ENCODE results near the gene FGFR3. TPM values are rescaled to one million over a fixed set of nuclear protein-coding genes. Genes with fewer than 3 reads are reported as not detected.

FGFR3 gene
- total and polyA plus RNA-seq, 10 of the 15 experiments (the other 5 are each of a cell fraction or from before 2014, with no cell fraction given): 0.05 to 0.33 (median 0.18) TPM; not detected in 6

DNA sequence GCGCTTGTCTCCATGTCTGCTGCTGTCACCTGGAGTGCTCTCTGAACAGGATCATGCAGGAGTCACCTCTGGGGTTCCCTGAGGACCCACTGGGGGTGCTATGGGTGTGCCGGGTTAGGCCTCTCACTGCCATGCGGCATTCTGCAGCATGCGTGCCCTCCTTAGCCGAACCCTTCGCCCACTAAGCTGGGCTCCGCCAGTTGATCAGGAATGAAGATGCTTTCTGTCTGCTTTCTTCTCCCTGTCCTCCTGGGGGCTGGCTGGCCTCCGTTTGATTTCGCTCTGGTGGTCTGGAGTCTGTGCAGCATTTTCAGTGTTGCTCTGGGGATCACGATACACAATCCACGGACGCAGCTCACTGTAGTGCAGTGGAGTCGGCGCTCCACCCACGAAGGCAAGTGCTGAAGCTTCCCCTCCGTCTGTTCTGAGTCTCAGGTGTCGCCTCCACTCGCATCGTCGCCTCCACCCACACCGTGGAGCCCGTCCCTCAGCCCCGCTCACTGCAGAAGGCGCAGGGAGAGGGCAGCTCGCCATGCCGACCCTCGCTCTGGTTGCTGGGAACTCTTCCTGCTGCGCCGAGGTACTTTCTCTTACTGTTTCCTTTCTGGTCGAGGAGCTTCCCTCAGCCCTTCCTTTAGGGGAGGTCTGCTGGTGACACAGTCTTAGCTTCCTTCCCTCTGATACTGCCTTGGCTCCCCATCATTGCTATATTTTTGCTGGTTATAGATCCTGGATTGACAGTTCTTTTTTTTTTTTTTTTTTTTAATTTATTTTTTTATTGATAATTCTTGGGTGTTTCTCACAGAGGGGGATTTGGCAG is 33.6 kb downstream of the FGFR3 start (continued):
- no peak for TF ChIP-seq ZBTB40 (IDR thresholded peaks at IDR 0.05; ENCODE audit: borderline replicate concordance)
- no peak for TF ChIP-seq SREBF1 (IDR thresholded peaks at IDR 0.05; ENCODE audit: low read length)
- TF ChIP-seq ZNF622 (IDR thresholded peaks at IDR 0.05): no peak
- TF ChIP-seq, protein P1, sequence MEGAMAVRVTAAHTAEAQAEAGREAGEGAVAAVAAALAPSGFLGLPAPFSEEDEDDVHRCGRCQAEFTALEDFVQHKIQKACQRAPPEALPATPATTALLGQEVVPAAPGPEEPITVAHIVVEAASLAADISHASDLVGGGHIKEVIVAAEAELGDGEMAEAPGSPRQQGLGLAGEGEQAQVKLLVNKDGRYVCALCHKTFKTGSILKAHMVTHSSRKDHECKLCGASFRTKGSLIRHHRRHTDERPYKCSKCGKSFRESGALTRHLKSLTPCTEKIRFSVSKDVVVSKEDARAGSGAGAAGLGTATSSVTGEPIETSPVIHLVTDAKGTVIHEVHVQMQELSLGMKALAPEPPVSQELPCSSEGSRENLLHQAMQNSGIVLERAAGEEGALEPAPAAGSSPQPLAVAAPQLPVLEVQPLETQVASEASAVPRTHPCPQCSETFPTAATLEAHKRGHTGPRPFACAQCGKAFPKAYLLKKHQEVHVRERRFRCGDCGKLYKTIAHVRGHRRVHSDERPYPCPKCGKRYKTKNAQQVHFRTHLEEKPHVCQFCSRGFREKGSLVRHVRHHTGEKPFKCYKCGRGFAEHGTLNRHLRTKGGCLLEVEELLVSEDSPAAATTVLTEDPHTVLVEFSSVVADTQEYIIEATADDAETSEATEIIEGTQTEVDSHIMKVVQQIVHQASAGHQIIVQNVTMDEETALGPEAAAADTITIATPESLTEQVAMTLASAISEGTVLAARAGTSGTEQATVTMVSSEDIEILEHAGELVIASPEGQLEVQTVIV (IDR thresholded peaks at IDR 0.05; ENCODE audit: borderline replicate concordance, partially characterized antibody): no peak
- no peak for TF ChIP-seq NFYA (IDR thresholded peaks at IDR 0.05; ENCODE audit: borderline replicate concordance, low read depth, low read length)
- TF ChIP-seq SRF (IDR thresholded peaks at IDR 0.05; ENCODE audit: low read depth in 2 of 2, low read length in 2 of 2): no peak
- TF ChIP-seq MTA2 (IDR thresholded peaks at IDR 0.05; ENCODE audit: low read depth): no peak
